B cell (primary cell): ENCODE results near the gene KRT72.

Experiments used
- CTCF ChIP-seq: fragments of 200-600 bp; IDR thresholded peaks from one replicate; pipeline ENCODE4 v1.8.0; 2022; ENCODE audit warnings: antibody characterized with exemption, mild to moderate bottlenecking
- EZH2 ChIP-seq: IDR thresholded peaks from 2 replicates; pipeline ENCODE4 v1.6.1; 2012; ENCODE audit warnings: borderline replicate concordance, low read depth, mild to moderate bottlenecking, moderate library complexity, low read length; ENCODE audit not compliant: insufficient read depth, poor library complexity, severe bottlenecking

GRCh38 chr12:52581066-52581465, 20.2 kb downstream of the KRT72 start:
- TF ChIP-seq CTCF (no peak), EZH2 (no peak)
